KMS-11 (cell line): ENCODE data around the gene CT45A1.
"Not testable (repeated sequence)": the region's sequence is repeated elsewhere in the genome, so short reads cannot be mapped to it uniquely, and the experiment has no call there.

Experiments used
- H2AFZ ChIP-seq: fragments of 200-600 bp; sonication (generic); 2 replicates; pipeline ENCODE4 v1.6.1; 2016; ENCODE audit warnings: antibody characterized with exemption, mixed run types, low read depth
- H3K27ac ChIP-seq: fragments of 200-600 bp; sonication (generic); 2 replicates; pipeline ENCODE4 v1.6.1; 2016; ENCODE audit warnings: mild to moderate bottlenecking, mixed run types
- H3K27me3 ChIP-seq: fragments of 200-600 bp; sonication (generic); 2 replicates; pipeline ENCODE4 v1.6.1; 2017; ENCODE audit warnings: mild to moderate bottlenecking, low read depth, mixed run types, moderate library complexity; ENCODE audit not compliant: insufficient read depth
- H3K36me3 ChIP-seq: fragments of 200-600 bp; sonication (generic); 2 replicates; pipeline ENCODE4 v1.6.1; 2017; ENCODE audit warnings: mild to moderate bottlenecking, mixed run types; ENCODE audit not compliant: insufficient read depth
- H3K4me1 ChIP-seq: fragments of 200-600 bp; sonication (generic); 2 replicates; pipeline ENCODE4 v1.6.1; 2016; ENCODE audit warnings: mild to moderate bottlenecking, low read depth, mixed run types; ENCODE audit not compliant: poor library complexity, severe bottlenecking
- H3K4me2 ChIP-seq: fragments of 200-600 bp; sonication (generic); 2 replicates; pipeline ENCODE4 v1.7.0; 2016; ENCODE audit warnings: mild to moderate bottlenecking, mixed run types
- H3K4me3 ChIP-seq: fragments of 200-600 bp; sonication (generic); IDR thresholded peaks from 2 replicates; pipeline ENCODE4 v1.6.1; 2017; ENCODE audit warnings: low read depth, low read length, mixed read lengths; ENCODE audit not compliant: insufficient read depth
- H3K79me2 ChIP-seq: fragments of 200-600 bp; sonication (generic); 2 replicates; pipeline ENCODE4 v1.6.1; 2016; ENCODE audit warnings: low read depth, mixed run types; ENCODE audit not compliant: insufficient read depth
- H3K9ac ChIP-seq: fragments of 200-600 bp; sonication (generic); 2 replicates; pipeline ENCODE4 v1.6.1; 2016; ENCODE audit warnings: mild to moderate bottlenecking, mixed run types
- H4K20me1 ChIP-seq: fragments of 200-600 bp; sonication (generic); 2 replicates; pipeline ENCODE4 v1.6.1; 2016; ENCODE audit warnings: mild to moderate bottlenecking, mixed run types; ENCODE audit not compliant: insufficient read depth
- CTCF ChIP-seq: fragments of 200-600 bp; sonication (generic); conservative IDR thresholded peaks from 2 replicates; pipeline ENCODE4 v1.6.1; 2017; ENCODE audit warnings: low read depth, mild to moderate bottlenecking, antibody characterized with exemption, low read length, moderate library complexity, mixed read lengths

Gene CT45A1

GRCh38 chrX:135698924-135699323 lies 14.5 kb upstream of the CT45A1 start:
- Histone ChIP-seq H3K4me3 (no peak overlapping the region), H3K9ac (no peak overlapping the region), H3K4me2 (no peak overlapping the region), H3K36me3 (no peaks in the 10 kb centered on the region), H3K27ac (no peak overlapping the region), H4K20me1 (no peaks in the 10 kb centered on the region), H3K4me1 (no peaks in the 10 kb centered on the region), H3K79me2 (no peaks in the 10 kb centered on the region), H2AFZ (no peak overlapping the region), H3K27me3 (no peaks in the 10 kb centered on the region)
- no peak for TF ChIP-seq CTCF

DNA sequence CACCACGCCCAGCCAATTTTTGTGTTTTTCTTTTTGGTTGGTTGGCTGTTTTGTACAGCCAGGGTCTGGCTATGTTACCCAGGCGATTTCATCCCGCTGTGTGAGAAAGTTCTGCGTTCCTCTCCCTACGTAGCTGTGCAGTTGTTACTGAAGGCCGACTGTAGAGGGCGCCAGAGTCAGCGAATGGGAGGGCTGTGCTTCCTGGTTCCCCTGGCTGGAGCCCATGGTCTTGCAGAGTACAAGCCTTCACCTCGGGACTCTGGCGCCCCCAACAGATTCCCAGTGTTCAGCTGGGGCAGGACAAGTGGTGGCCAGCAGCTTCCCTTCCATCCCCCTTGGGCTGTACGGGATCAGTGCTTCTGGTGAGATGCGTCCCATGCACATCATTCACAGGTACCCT lies 5.6 kb upstream of the CT45A1 start:
- no peak overlapping the region for H3K27ac ChIP-seq
- H4K20me1 ChIP-seq: no peaks in the 10 kb centered on the region
- no peaks in the 10 kb centered on the region for H3K27me3 ChIP-seq
- no peak overlapping the region for H3K4me3 ChIP-seq
- peak; percentile 51 for TF ChIP-seq CTCF
- no peak overlapping the region for H2AFZ ChIP-seq
- H3K79me2 ChIP-seq: no peaks in the 10 kb centered on the region
- no peak overlapping the region for H3K9ac ChIP-seq
- no peak overlapping the region for H3K4me2 ChIP-seq
- no peaks in the 10 kb centered on the region for H3K4me1 ChIP-seq
- H3K36me3 ChIP-seq: no peaks in the 10 kb centered on the region

- Histone ChIP-seq H3K4me3 (no peak overlapping the region), H3K27ac (no peak overlapping the region), H2AFZ (no peak overlapping the region), H3K4me1 (no peaks in the 10 kb centered on the region), H3K9ac (no peak overlapping the region), H4K20me1 (no peaks in the 10 kb centered on the region), H3K36me3 (no peaks in the 10 kb centered on the region), H3K4me2 (no peak overlapping the region), H3K27me3 (no peaks in the 10 kb centered on the region), H3K79me2 (no peaks in the 10 kb centered on the region)
- TF ChIP-seq CTCF: no peak
Observed at GRCh38 chrX:135713795-135714194, 356 bp downstream of the CT45A1 start.

- not testable (repeated sequence) for H3K4me1 ChIP-seq, H3K36me3 ChIP-seq, H3K27ac ChIP-seq, H3K4me2 ChIP-seq, H2AFZ ChIP-seq, H3K79me2 ChIP-seq, H3K9ac ChIP-seq, H3K27me3 ChIP-seq, H3K4me3 ChIP-seq, H4K20me1 ChIP-seq
Observed at GRCh38 chrX:135734666-135735065, 21.2 kb downstream of the CT45A1 start.

- Histone ChIP-seq H3K4me2 (no peak overlapping the region), H3K9ac (no peak overlapping the region), H3K79me2 (no peaks in the 10 kb centered on the region), H3K4me1 (no peaks in the 10 kb centered on the region), H2AFZ (no peak overlapping the region), H4K20me1 (no peaks in the 10 kb centered on the region), H3K27ac (no peak overlapping the region), H3K27me3 (no peaks in the 10 kb centered on the region), H3K36me3 (no peaks in the 10 kb centered on the region), H3K4me3 (no peak overlapping the region)
- TF ChIP-seq CTCF: no peak
Observed at GRCh38 chrX:135737366-135738071, 24.1 kb downstream of the CT45A1 start.
